NCI-H345 treated with DMSO at 0.1 percent for 48 hours (cell line): Measurements from ENCODE around the gene SLX4IP.

Source experiments
- DNase-seq: peaks from one replicate; lab custom pipeline; 2025; ENCODE audit not compliant: unreplicated experiment; lab: John Stamatoyannopoulos, UW

SLX4IP gene

DNA sequence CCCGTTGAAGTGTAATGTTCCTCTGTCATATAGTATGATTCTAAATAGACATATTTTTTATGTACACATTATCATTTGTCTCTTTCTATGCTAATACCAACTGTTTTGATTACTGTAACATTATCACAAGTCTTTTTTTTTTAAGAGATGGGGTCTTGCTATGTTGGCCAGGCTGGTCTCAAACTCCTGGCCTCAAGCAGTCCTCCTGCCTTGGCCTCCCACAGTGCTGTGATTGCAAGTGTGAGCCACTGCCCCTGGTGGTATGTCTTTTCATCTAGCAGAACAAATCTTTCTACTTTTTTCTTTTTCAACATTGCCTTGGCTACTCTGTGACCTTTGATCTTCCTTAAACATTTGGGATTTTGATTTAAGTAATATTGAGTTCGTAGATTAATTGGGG is 57.7 kb downstream of the SLX4IP start:
- no peak for DNase-seq

DNA sequence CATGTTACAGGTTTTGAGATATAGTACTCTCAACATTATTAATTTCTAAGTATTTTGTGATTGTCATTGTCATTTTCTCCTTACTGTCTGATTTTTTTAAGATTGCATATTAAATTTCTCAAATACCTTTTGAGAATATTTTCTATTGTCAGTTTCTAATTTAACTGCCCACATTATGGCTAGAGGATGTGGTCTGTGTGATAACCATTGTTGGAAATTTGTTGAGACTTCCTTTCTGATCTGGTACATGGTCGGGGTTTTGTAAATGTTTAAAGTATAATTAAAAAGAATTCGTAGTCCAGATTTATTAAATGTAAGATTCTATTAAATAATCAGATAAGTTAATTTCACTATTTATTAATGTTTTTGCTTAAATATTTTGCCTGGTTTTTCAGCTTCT is 60.1 kb downstream of the SLX4IP start:
- DNase-seq: no peak

DNA sequence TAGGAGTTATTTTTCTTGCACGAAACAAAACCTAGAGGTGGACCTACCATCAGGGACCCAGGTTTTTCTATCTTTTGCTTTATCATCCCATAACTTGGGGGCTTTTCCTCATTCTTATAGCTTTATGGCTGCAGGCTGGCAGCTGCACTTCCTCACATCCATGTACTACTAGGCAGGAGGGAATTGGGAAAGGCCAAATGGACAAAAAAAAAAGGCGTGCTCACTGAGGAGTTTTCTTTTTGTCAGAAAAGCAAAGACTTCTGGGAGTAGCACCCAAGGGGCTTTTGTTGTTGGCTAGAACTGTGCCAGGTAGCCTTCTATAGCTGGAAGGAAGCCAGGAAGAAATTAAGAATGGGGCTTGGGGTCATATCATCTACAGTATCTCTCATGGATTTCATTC is 61.4 kb downstream of the SLX4IP start:
- no peak for DNase-seq

DNA sequence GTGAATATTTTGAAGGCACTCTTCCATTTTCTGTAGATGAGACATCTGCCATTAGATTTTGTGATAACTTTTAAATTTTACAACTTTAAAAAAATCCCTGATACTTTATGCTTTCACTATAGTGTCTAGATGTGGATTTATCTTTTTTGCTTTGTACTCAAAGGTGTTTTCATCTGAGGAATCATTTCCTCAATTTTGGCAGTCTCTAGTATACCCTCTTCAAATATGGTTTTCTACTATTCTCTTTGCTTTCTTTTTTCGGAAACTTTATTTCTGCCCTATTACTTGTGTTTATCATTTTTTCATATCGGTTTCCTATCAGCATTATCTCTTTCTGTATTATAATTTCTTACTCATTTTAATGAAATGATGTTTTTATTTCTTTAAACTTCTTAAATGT is 62.2 kb downstream of the SLX4IP start:
- DNase-seq: no peak

DNA sequence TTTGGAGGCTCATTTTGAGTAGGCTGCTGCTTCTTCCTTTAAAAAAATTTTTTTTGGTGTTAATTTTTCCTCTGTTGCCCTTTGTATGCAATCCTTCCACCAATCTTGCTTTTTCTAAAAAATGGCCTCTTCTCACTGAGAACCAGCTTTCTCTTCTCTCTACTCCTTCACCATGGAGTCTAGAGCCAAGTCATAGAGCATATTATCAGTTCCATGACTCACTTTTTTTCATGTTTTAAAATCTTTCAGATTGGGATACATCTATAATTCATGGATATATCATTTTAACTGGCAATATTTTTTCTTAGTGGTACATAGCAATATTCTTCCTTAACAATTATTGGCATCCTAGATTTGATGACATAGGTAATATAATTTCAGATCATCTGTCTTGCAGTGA is 62.7 kb downstream of the SLX4IP start:
- DNase-seq: no peak

DNA sequence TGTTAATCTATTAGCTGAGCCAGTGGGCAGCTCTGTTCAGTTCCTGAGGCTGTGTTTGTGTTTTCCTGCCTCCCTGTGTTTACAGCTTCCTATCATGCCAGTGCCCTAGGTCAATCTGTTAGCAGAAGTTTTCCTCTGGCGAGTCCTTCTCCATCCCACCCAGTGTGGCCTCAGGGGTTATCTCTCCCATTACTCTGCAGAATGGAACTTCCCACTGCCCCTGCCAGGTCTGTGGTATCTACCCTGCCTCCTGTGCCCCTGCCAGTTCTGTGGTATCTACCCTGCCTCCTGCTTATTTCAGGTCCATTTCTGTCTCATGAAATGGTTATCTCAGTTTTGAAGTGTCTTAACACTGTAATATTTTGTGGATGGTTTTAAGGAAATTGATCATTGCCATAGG is 63.1 kb downstream of the SLX4IP start:
- no peak for DNase-seq

DNA sequence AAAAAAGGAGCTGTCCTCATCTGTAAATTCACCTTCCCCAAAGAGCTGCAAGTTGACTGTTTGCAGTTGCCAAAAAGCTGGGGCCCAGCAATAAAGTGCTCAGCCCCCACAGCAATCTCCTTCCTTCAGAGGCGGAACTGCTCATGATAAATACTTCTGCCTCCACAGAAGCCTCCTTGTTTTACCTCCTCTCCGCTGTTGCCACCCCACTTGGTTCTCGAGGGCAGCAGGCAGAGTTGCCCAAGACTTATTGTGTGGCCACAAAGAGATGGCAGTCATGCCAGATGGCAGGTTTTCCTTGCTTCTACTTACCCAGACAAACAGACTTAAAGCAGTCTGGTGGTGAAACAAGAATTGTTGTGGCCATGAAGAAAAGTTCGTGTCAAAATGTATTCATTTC is 66.3 kb downstream of the SLX4IP start:
- no peak for DNase-seq

DNA sequence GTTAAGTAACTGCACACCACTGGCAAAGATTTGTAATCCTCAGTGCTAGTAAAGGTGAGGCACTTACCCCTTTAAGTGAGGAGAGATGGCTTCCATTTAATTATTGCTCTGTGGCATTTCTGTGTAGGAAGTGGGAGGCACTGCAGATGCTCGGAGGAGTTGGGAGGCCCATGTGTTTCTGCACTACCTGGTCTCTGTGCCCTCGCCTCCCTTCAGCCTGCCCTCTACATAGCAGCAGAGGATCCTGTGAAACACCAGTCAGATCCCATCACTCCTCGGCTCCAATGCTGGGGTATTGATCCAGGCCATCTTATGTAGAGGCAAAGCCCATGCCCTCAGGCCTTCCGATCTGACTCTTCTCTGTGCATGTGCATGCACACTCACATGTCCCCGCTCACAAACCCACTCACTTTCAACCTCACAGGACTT is 67.0 kb downstream of the SLX4IP start:
- no peak for DNase-seq

DNA sequence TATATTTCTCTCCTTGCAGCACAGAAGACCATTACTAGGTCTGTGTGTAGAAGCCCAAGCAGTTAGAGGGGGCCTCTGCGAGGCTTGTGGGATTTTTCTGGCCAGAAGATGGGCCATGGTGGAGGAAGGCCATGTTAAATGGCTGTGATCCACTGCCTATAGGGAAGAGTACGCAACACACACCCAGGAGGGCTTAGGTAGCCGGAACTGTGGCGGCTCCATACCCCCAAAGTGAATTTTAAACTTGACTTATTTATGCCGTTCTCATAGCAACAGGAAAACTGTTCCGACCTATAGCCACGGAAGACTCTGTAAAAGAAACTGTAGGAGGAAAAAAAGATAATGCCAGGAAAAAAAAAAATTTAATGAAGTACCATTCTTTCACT is 69.5 kb downstream of the SLX4IP start:
- DNase-seq: no peak

DNA sequence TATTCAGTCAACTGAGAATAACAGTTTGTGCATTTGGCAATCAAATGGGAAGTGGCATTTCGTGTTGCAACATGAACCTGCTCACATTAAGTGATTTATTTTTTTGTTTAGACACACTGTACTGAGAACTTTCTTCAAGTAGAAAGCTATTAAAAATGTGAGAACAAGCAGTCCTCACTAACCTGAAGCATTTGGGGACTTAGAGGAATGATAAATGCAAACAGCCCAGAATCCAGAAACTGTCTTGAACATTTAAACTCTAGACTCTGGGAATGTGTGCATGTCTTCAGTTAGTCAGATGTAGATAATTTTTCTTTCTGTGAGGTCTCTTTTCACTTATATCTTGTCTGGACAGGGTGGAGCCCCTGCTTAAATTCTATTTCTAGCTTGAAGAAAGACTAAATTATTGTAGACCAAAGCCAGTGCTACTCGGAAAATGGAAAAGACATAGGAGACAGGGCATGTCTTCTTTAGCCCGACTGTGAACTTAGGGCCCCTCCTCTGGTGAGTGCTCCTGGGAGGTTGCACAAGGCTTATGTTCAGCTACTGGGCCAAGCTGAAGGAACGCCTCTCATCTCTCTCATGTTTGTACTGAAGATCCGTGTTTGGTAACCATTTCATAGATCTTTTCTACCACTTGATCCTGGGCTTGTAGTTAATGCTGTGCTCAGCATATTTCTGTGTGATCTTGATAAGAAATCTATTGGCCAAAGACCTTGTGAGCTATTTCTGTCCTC is 70.1 kb downstream of the SLX4IP start:
- no peak for DNase-seq

DNA sequence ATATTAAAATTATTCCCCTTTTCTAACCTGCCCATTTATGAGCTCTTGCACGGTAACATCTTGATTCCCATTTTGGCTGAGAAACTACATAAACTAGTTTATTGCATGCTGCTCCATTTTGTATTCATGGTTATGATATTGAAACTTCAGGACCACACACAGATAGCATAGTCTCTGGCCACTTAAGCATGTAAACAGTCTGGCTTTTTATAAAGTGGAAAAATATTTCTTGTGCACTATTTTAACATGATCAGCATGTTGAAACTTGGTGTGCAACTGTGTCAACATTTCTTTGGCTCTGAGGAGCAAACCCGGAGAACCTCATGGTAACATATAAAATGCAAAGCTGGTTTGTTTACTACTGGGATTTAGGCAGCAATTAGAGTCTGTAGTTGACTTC is 70.7 kb downstream of the SLX4IP start:
- no peak for DNase-seq

DNA sequence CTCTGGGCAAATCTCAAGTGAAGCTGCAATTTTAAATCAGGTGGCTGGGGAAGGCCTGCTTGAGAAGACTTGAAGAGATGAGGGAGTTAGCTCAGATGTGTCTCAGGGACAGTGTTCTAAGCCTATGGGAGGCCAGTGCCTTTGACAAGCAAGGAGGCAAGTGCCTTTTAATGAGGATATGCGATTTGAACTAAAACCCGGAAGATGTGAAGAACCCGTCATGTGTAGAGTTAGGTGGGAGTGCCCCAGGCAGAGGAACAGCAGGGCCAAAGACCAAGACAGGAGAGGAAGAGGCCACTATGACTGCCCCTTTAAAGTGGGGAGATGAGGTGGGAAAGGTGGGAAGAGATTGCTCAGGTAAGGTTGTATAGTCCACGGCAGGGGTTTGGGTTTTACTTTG is 71.9 kb downstream of the SLX4IP start:
- DNase-seq: no peak

DNA sequence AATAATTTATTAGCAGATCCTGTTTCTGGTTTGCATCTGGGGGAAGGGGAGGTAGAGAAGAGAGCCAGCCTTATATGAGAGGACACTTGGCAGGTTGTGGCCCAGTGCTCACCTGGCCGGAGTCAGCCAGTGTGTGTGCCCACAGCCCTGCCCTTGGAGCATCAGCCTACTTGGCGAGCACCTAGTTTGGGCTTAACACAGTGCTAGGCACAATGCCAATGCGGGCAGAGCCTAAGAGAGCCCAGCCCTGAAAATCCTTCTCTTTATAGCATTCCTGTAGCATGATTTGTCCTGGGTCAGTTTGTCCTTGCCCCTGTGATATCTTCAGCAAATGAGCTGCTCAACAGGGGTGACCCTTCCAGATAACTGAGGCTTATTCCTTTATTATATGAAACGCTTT is 73.0 kb downstream of the SLX4IP start:
- DNase-seq: no peak

DNA sequence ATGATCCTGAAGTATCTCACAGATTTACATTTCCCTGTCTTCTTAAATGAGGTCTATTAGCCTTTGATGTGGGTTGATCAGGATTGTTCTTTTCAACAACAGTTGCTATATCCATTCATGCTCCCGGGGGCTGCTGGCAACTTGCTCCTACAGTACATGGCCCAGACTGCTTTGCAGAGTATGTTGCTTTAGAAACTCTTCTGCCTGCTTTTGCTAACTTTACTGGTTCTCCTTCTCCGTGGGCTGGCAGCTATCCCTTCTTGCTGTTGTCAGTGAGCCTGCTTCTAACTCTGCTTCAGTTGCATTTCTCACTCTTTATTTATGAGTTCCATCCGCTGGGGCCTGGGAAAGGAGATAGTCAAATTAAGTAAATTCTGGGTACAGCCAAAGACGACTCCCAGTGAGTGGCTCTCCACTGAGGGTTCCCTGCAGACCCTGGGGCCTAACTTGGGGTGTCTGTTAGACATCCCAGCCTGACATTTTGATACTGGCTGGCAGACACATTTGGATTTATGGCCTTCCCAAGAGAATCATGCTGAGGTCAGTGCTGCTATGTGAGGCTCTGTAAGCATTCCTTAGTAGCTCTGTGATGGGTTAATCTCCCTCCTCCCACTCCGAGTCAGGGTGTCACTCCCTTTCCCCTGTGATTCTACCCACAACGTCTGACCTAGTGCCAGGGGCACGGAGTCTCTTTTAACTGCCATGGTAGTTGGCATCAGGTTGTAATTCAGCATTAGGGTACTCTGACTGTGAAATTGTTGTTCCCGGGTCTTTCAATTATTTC is 73.6 kb downstream of the SLX4IP start:
- no peak for DNase-seq

DNA sequence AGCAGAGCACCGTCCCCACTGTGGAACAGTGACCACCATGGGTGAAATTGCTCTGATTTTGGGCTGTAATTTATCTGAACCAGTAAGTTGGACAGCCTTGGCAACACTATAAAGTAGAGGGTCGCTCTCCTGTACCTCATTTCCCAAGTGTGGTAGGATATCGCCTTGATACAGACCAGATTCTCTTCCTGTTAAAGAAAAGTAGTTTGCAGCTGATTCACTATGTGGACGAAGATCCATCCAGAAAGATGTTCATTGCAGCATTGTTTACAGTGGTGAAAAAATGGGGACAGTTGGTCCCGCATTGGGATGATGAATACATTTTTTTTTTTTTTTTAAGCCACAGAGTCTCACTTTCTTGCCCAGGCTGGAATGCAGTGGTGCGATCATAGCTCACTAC is 74.3 kb downstream of the SLX4IP start:
- no peak for DNase-seq

DNA sequence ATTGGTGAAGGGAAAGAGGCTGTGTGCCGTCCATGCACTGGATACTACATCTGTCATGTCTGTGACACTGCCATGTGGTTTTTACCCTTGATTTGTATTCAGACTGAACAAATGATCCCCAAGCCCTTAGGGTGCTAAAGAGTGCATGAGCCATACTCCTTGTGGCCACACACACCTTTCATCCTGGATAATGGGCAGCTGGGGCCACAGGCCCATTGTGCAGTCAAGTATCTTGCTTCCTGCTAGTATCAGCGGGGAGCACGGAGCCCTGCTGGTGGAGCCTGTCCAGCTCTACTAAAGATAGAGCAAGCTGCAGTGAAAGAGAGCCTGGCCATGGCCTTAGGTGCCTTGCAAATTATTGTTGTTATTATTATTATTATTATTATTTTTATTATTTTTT is 75.1 kb downstream of the SLX4IP start:
- DNase-seq: no peak

DNA sequence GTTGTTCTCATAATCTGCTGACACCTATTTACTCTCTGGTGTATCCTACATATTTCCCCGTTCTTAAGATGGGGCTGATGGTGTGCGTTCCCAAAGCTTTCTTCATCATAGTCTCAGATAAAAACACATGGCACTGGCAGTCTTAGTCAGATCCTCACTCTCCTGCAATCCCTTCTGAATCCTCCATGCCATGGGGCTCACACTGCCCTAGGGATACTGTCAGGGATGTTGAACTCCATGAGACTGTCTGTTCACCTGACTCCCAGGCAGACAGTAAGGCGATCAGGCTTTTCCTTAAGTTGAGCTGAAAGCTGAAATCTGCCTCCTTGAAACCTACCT is 76.0 kb downstream of the SLX4IP start:
- no peak for DNase-seq

DNA sequence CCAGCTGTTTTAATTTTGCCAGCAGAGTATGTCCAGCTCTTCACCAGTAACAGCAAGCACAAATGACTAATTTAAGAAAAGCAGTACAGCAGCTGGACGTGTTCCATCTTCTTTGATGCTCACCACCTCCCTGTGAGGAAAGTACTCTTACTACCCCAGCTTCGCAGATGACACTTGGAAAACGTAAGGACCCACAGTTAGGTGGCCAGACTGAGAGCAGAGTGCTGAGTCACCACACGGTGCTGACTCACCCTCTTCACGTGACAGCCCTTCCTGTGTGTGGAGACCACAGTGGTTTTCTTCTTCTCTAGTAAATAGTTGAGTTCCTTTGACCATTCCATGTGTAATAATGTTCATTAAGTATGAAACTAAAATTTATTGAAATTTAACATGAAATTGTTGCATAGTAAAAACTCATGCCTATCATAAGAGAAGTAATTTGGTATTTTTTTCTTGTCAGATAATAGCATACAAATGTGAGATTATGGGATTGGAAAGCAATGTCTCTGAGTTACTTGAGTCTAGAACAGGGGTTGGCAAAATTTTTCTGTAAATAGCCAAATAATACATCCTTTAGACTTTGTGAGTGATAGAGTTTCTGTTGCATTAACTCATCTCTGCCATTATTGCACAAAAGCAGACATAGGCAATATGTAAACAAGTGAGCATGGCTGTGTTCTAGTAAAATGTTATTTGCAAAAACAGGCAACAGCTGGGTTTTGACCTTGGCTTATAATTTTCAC is 76.6 kb downstream of the SLX4IP start:
- no peak for DNase-seq

DNA sequence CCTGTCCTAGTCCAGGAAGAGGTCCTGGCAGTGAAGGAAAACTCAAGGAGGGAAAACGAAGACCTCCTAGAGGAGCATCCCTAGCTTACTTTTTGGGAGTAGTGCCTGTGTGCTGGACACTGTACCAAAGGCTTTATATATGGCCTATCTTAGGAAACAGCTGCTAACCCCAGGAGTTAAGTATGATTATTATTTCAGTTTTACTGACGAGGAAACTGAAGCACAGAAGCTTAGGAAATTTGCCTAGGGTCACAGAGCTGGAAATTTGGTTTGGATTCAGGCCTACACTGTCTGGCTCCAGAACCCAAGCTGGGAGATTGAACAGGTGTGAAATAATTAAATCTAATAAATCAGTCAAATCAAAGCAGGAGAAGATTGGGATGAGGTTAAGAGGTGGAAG is 78.0 kb downstream of the SLX4IP start:
- DNase-seq: no peak

DNA sequence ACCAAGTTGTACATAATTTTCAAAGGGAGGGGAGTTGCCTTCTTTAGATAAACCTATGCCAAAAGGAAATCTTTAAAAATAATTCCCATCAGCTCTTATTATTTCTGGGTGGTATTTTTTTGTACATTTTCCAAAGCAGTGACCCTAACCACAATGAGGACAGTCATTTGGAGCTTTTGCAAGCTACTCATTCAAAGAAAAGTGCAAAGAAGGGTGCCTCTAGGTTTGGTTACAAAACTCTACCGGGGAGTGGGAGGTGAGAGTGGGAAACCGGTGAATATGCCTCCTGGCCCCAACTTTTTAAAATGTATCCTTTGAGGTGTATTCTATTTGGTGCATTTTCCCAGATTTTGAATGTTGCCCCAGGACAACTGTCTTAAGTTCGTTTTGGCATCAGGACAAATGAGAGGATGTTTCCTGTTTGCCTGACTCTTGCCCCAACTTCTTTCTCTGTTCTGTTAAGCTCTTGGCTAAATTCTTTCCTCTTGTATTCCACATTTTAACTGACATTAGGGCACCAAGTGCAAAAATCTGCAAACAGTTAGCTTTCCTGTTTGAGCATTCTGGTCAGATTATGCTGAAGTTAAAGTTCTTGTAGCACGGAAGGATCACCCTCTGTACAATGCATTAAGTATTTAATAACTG is 78.9 kb downstream of the SLX4IP start:
- DNase-seq: no peak

DNA sequence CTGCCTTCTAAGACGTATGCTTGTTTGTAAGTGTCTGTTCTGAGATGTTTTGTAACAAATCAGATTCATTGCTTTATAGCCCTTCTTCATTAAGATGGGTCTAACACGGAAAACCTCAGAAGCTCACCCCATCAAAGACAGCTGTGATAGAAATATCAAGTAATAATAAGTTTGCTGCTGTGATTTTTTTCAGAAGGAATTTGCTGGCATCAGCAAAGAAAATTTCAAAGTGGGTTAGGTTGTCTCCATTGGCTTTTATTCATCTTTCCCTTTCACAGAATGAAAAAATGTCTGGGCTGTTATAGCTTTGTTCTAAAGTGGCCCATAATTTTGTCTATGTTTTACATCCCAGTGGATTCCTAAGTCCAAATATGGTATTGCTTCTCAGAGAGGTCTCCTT is 81.4 kb downstream of the SLX4IP start:
- no peak for DNase-seq
